Measurements from ENCODE around the gene CACNG7. TPM values are rescaled to one million over a fixed set of nuclear protein-coding genes. Genes with fewer than 3 reads are reported as not detected.

CACNG7 gene
- total RNA-seq, 3 donors from 2014 or later = 0.54 TPM; not detected in 2

DNA sequence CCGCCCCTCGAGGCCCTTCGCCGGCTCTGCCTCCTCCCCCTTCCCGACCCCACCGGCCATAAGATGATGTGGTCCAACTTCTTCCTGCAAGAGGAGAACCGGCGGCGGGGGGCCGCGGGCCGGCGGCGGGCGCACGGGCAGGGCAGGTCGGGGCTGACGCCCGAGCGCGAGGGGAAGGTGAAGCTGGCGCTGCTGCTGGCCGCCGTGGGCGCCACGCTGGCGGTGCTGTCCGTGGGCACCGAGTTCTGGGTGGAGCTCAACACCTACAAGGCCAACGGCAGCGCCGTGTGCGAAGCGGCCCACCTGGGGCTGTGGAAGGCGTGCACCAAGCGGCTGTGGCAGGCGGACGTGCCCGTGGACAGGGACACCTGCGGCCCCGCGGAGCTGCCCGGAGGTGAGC, 83.7 kb downstream of the CACNG7 start:
- intact Hi-C loops (cut with DNase I, micrococcal nuclease) = no loop called here

DNA sequence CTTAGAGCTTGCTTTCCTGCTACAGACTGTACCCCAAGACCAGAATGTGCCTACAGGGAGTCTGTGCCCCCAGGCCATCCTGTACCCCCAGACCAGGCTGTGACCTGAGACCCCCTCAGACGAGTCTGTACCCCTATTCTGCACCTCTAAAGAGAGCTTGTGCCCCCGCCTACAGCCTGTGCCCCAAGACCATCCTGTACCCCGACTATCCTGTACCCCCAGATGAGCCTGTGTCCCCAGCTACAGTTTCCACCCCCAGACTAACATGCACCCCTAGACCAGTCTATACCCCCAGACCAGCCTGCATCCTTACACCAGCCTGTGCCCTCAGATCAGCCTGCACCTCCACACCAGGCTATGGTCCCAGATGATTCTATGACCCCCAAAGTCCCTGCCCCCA, 84.4 kb downstream of the CACNG7 start:
- no peak for TF ChIP-seq CTCF (IDR thresholded peaks at IDR 0.05)

More for the DNA sequence above, 83.7 kb downstream of the CACNG7 start:
- H3K36me3 ChIP-seq (ENCODE audit: low read depth) = no peaks in the 10 kb centered on the region
- no peak overlapping the region for H3K4me3 ChIP-seq
- TF ChIP-seq CTCF (IDR thresholded peaks at IDR 0.05) = no peak
- ATAC-seq (no peak), DNase-seq (no peak)
- H3K4me1 ChIP-seq (ENCODE audit: low read depth) = no peaks in the 10 kb centered on the region
- H3K9me3 ChIP-seq = no peaks in the 10 kb centered on the region

More for the DNA sequence above, 84.4 kb downstream of the CACNG7 start:
- ATAC-seq (no peak), DNase-seq (no peak)
- no peaks in the 10 kb centered on the region for H3K36me3 ChIP-seq (ENCODE audit: low read depth)
- intact Hi-C loops (cut with DNase I, micrococcal nuclease) = no loop called here
- no peaks in the 10 kb centered on the region for H3K9me3 ChIP-seq
- no peak overlapping the region for H3K4me3 ChIP-seq
- H3K4me1 ChIP-seq (ENCODE audit: low read depth) = no peaks in the 10 kb centered on the region

Other genes starting within 250 kb of the CACNG7 start
- gene NLRP12, start 85.0 kb upstream of the CACNG7 start, total RNA-seq = under 1 TPM in 2 of 3 donors, not detected in 1; 0.19 to 0.28 TPM
- gene MYADM, start 41.4 kb upstream of the CACNG7 start, total RNA-seq = 100 to 1,000 TPM in 1 of 3 donors, 10 to 100 TPM in 2; 47.0 to 193 (median 67.7) TPM
- gene PRKCG, start 27.1 kb upstream of the CACNG7 start, total RNA-seq = under 1 TPM in 2 of 3 donors, not detected in 1; 0.09 to 0.35 TPM
- under 1 TPM in 2 of 3 donors, not detected in 1; 0.07 to 0.09 TPM for gene CACNG8, start 53.7 kb downstream of the CACNG7 start, total RNA-seq
- not detected for gene CACNG6, start 82.4 kb downstream of the CACNG7 start, total RNA-seq
- gene VSTM1, start 154.6 kb downstream of the CACNG7 start, total RNA-seq = not detected
- gene TARM1, start 172.1 kb downstream of the CACNG7 start, total RNA-seq = not detected
- 1 to 10 TPM in 2 of 3 donors, under 1 TPM in 1; 0.35 to 1.8 (median 1.4) TPM for gene OSCAR, start 191.5 kb downstream of the CACNG7 start, total RNA-seq
- gene NDUFA3, start 193.6 kb downstream of the CACNG7 start, total RNA-seq = 100 to 1,000 TPM in 2 of 3 donors, 10 to 100 TPM in 1; 93.4 to 155 (median 139) TPM
- gene TFPT, start 206.4 kb downstream of the CACNG7 start, total RNA-seq = 10 to 100 TPM in 2 of 3 donors, 1 to 10 TPM in 1; 9.8 to 18.2 (median 15.3) TPM
- gene PRPF31, start 206.5 kb downstream of the CACNG7 start, total RNA-seq = 10 to 100 TPM; 34.3 to 54.6 (median 39.9) TPM
- gene CNOT3, start 228.5 kb downstream of the CACNG7 start, total RNA-seq = 10 to 100 TPM; 42.4 to 47.9 (median 43.7) TPM